Keratinocyte (primary cell): ENCODE results near the gene PLCL2. TPM values are rescaled to one million over a fixed set of nuclear protein-coding genes. Genes with fewer than 3 reads are reported as not detected.

Experiments used
- DNase-seq: peaks from one replicate; pipeline ENCODE4 v3.0.0-alpha.2; 2011; ENCODE audit warnings: low read depth, missing footprints, low spot score
- FAIRE-seq: peaks from 2 replicates; lab custom pipeline; 2011; peaks lifted over from hg19 to GRCh38; lab: Jason Lieb, UNC
- H2AFZ ChIP-seq: 2 replicates; pipeline ENCODE4 v1.6.0; 2012; ENCODE audit warnings: low read length, control low read depth, inconsistent platforms; ENCODE audit not compliant: control insufficient read depth
- H3K27ac ChIP-seq: 2 replicates; pipeline ENCODE4 v1.5.1; 2011; ENCODE audit warnings: low read length; ENCODE audit not compliant: control insufficient read depth, insufficient read depth
- H3K27me3 ChIP-seq: 3 replicates; pipeline ENCODE4 v1.6.0; 2011; ENCODE audit warnings: low read length; ENCODE audit not compliant: control insufficient read depth, insufficient read depth; ENCODE audit errors: extremely low read depth
- H3K36me3 ChIP-seq, 2 experiments: 2 replicates in 1 of 2; 3 replicates in 1 of 2; pipeline ENCODE4 v1.5.1; 2011; ENCODE audit warnings: low read length in 2 of 2, mild to moderate bottlenecking in 1 of 2; ENCODE audit not compliant: control insufficient read depth in 2 of 2, insufficient read depth in 2 of 2; ENCODE audit errors: extremely low read depth in 1 of 2
- H3K4me1 ChIP-seq: 3 replicates; pipeline ENCODE4 v1.5.1; 2011; ENCODE audit warnings: low read length; ENCODE audit not compliant: control insufficient read depth, insufficient read depth; ENCODE audit errors: extremely low read depth
- H3K4me2 ChIP-seq: 3 replicates; pipeline ENCODE4 v1.6.0; 2011; ENCODE audit warnings: low read depth, low read length; ENCODE audit not compliant: control insufficient read depth, insufficient read depth; ENCODE audit errors: extremely low read depth
- H3K4me3 ChIP-seq, 3 experiments: fragments of 200-600 bp in 1 of 3; sonication (generic) in 1 of 3; 2 replicates in 2 of 3; 3 replicates in 1 of 3; pipeline ENCODE4 v1.5.1; 2011 to 2016; ENCODE audit warnings: low read length in 3 of 3, mild to moderate bottlenecking in 3 of 3, control low read depth in 2 of 3, inconsistent platforms in 1 of 3, low read depth in 1 of 3, mixed read lengths in 1 of 3, mixed run types in 1 of 3, moderate library complexity in 1 of 3; ENCODE audit not compliant: control insufficient read depth in 2 of 3, insufficient read depth in 2 of 3; ENCODE audit errors: extremely low read depth in 1 of 3
- H3K79me2 ChIP-seq: 2 replicates; pipeline ENCODE4 v1.6.0; 2012; ENCODE audit warnings: low read length; ENCODE audit not compliant: control insufficient read depth, insufficient read depth
- H3K9ac ChIP-seq: 3 replicates; pipeline ENCODE4 v1.6.0; 2011; ENCODE audit warnings: low read length; ENCODE audit not compliant: control insufficient read depth, insufficient read depth; ENCODE audit errors: extremely low read depth
- H3K9me1 ChIP-seq: 3 replicates; pipeline ENCODE4 v1.6.0; 2011; ENCODE audit warnings: low read length; ENCODE audit not compliant: control insufficient read depth, insufficient read depth; ENCODE audit errors: extremely low read depth
- H3K9me3 ChIP-seq: 2 replicates; pipeline ENCODE4 v1.5.1; 2012; ENCODE audit warnings: low read depth, low read length; ENCODE audit not compliant: control insufficient read depth
- H4K20me1 ChIP-seq: 3 replicates; pipeline ENCODE4 v1.6.0; 2011; ENCODE audit warnings: low read length; ENCODE audit not compliant: control insufficient read depth, insufficient read depth; ENCODE audit errors: extremely low read depth
- CTCF ChIP-seq, 3 experiments: IDR thresholded peaks in 1 of 3; conservative IDR thresholded peaks in 1 of 3; optimal IDR thresholded peaks in 1 of 3; 2 replicates in 2 of 3; 3 replicates in 1 of 3; pipeline versions ENCODE3 to v1.5.1; 2011; ENCODE audit warnings: low read length in 3 of 3, mild to moderate bottlenecking in 3 of 3, moderate library complexity in 2 of 3, control low read depth in 1 of 3, inconsistent platforms in 1 of 3; ENCODE audit not compliant: insufficient read depth in 2 of 3; ENCODE audit errors: extremely low read depth in 1 of 3
- EZH2 ChIP-seq: IDR thresholded peaks from one replicate; pipeline ENCODE4 v1.6.1; 2012; ENCODE audit warnings: inconsistent platforms, mild to moderate bottlenecking, low read length, moderate library complexity
- dilution Hi-C: fragments of 300-500 bp; cut with MboI; formaldehyde crosslinking; loops from one replicate; pipeline ENCODE4 v1.7.0; 2020; ENCODE audit warnings: low sequenced_read_pairs; ENCODE audit not compliant: extremely low pct_ligation_motif_present
- polyA plus RNA-seq, 5 experiments: library from polyadenylated mRNA; depleted of rRNA in 3 of 5; stranded (reverse) in 3 of 5; stranded (forward) in 1 of 5; unstranded in 1 of 5; fragments of >200 nt; gene quantifications; 1 replicate in 1 of 5; 2 replicates in 3 of 5; 3 replicates in 1 of 5; pipeline versions ENCODE4 v1.2.1 to v1.2.3, GENCODE V29; 2011 to 2012; ENCODE audit warnings: missing spikeins in 2 of 5, low read depth in 1 of 5, low replicate concordance in 1 of 5

The PLCL2 gene
- polyA plus RNA-seq, 1 donor (not counting 4 experiments of a cell fraction or from before 2014, with no cell fraction given) = 0.20 TPM

DNA sequence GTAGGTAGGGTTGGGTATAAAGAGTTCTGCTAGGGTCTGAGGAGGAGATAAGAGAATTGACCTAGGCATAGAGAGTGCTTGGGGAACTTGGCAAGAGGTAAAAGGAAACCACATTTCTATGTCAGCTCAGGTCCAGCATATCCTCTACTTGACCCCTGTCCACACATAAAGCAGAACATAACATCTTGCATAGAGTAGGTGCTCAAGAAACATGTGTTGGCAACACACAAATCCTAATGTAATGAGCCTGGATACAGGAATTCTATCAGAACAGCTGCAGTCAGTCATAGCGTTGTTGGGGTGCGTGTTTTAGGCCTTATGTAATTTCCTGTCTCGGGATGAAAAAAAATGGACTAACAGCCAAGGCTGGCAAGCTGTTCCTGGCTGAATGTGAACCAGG, 35.0 kb upstream of the PLCL2 start:
- Histone ChIP-seq H3K9me1 (no peaks in the 10 kb centered on the region), H3K4me1 (no peaks in the 10 kb centered on the region), H2AFZ (no peak overlapping the region), H3K4me2 (no peak overlapping the region), H4K20me1 (no peaks in the 10 kb centered on the region), H3K9me3 (no peaks in the 10 kb centered on the region), H3K27ac (no peak overlapping the region), H3K9ac (no peak overlapping the region), H3K79me2 (no peaks in the 10 kb centered on the region), H3K4me3 (no peak overlapping the region), H3K27me3 (no peaks in the 10 kb centered on the region), H3K36me3 (no peaks in the 10 kb centered on the region)
- dilution Hi-C loops = loop anchor here (25.0 kb wide), 1 partner anchor 237 kb away; the partner anchor contains the start of gene DAZL
- no peak for TF ChIP-seq CTCF (optimal IDR thresholded peaks at IDR 0.05 in 1 of 3, IDR thresholded peaks at IDR 0.05 in 1 of 3, conservative IDR thresholded peaks at IDR 0.05 in 1 of 3; ENCODE audit: extremely low read depth in 1 of 3, insufficient read depth in 2 of 3, low read length in 3 of 3)
- no peak for TF ChIP-seq EZH2
- FAIRE-seq = no peak
- DNase-seq = no peak

GRCh38 chr3:16855497-16855896, 29.3 kb upstream of the PLCL2 start:
- Histone ChIP-seq H3K4me1 (no peaks in the 10 kb centered on the region), H4K20me1 (no peaks in the 10 kb centered on the region), H3K36me3 (no peaks in the 10 kb centered on the region), H3K4me2 (no peak overlapping the region), H3K9ac (no peak overlapping the region), H3K9me3 (no peaks in the 10 kb centered on the region), H3K27me3 (no peaks in the 10 kb centered on the region), H2AFZ (no peak overlapping the region), H3K79me2 (no peaks in the 10 kb centered on the region), H3K9me1 (no peaks in the 10 kb centered on the region), H3K27ac (no peak overlapping the region), H3K4me3 (no peak overlapping the region)
- FAIRE-seq (no peak), DNase-seq (no peak)
- TF ChIP-seq EZH2 = no peak
- no peak for TF ChIP-seq CTCF (optimal IDR thresholded peaks at IDR 0.05 in 1 of 3, IDR thresholded peaks at IDR 0.05 in 1 of 3, conservative IDR thresholded peaks at IDR 0.05 in 1 of 3; ENCODE audit: extremely low read depth in 1 of 3, insufficient read depth in 2 of 3, low read length in 3 of 3)
- dilution Hi-C loops = loop anchor here (25.0 kb wide), 1 partner anchor 243 kb away; the partner anchor contains the start of gene DAZL
